Dermis blood vessel endothelial cell (primary cell): ENCODE measurements around the gene CDH11. TPM values are rescaled to one million over a fixed set of nuclear protein-coding genes. Genes with fewer than 3 reads are reported as not detected.

Source experiments
- DNase-seq: peaks from one replicate; pipeline ENCODE4 v3.0.0; 2010
- total RNA-seq: library from RNA; depleted of rRNA; stranded (reverse); fragments of >200 nt; gene quantifications from 2 replicates; pipeline ENCODE4 v1.2.3, GENCODE V29; 2014

The CDH11 gene
- total RNA-seq, 1 donor from 2014 or later: 4.9 TPM

DNA sequence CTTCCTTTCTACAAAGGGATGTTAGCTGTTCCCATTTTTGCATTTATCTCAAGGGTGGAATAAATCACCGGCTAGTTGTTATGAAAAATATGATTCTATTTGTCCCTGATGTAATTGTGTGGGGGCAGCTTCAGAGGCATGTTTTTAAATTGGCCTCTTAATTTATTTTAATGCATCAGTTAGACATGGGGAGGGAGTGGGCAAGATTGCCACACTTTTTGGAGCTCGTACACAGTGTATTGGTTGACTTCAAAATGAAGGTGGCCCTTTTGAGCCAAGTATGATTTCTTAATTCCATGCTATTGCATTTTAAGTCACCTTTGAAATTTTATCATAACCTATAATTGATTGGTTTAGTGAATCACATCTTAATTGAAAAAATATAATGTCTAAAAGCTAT is 223.7 kb downstream of the CDH11 start:
- DNase-seq: no peak
